ENCODE data around the gene SMOC1. TPM values are rescaled to one million over a fixed set of nuclear protein-coding genes. Genes with fewer than 3 reads are reported as not detected.
"Not testable (repeated sequence)": the region's sequence is repeated elsewhere in the genome, so short reads cannot be mapped to it uniquely, and the experiment has no call there.

Gene SMOC1
- total and polyA plus RNA-seq, 9 of the 15 experiments (the other 6 are each of a cell fraction or from before 2014, with no cell fraction given) = 0.04 TPM; not detected in 8

DNA sequence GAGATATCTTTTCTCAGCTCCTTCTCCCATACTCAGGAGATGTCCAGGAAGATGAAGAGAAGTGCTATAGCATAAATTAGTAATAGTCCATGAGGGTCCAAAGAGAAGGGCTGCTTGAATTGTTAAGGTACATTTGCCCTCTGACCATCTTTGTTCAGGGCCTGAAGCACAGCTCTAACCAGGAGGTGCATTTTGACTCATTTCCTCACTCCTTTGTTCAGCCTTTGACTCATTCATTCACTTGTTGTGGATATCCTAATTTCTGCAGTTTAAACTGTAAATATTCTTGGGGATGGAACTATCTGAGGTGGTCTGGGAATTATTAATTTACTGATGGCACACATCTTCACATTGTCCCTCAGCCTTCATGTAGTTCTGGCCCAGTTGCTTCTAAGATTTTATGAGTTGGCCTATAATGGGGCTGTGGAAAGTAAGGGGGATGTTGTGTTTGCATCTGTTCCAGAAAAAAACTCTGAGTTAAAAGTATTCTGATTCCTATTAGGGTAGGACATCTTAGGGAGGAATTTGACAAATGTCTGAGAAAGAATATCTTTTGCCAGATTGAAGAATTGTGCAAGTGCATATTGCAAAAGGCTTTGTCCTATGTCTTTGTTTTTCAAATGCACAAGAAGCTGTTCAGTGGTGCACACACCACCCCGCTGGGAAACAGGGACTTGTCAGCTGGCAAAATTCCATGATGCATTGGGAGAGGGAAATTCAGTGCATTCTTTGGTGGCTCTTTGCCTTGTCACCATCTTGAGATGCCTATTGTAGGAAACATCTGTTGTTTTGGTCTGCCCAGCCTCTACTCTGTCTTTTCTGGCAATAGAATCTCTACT is 22.1 kb downstream of the SMOC1 start:
- Histone ChIP-seq H3K9me1 (ENCODE audit: control insufficient read depth, insufficient read depth, low read length) (no peaks in the 10 kb centered on the region), H3K27me3 (ENCODE audit: control insufficient read depth in 2 of 2, insufficient read depth in 2 of 2, low read length in 2 of 2) (no peaks in the 10 kb centered on the region; a peak in 1 of 5 replicates), H3K79me2 (ENCODE audit: control insufficient read depth, insufficient read depth, low read length) (no peaks in the 10 kb centered on the region), H2AFZ (ENCODE audit: low read depth, low read length) (no peak overlapping the region), H4K20me1 (replicated peaks; ENCODE audit: control insufficient read depth, insufficient read depth, low read length) (no peaks in the 10 kb centered on the region), H3K4me2 (ENCODE audit: insufficient read depth, low read length) (no peak overlapping the region), H3K36me3 (ENCODE audit: control insufficient read depth, insufficient read depth, low read length) (no peaks in the 10 kb centered on the region), H3K27ac (ENCODE audit: extremely low read depth, low read depth, low read length) (no peak overlapping the region), H3K4me1 (replicated peaks in 1 of 2; ENCODE audit: control insufficient read depth in 2 of 2, insufficient read depth in 2 of 2, low read length in 2 of 2) (no peaks in the 10 kb centered on the region; a peak in 1 of 5 replicates), H3K9ac (ENCODE audit: insufficient read depth in 1 of 2, low read depth in 2 of 2, low read length in 2 of 2) (no peak overlapping the region), H3K4me3 (no peak overlapping the region), H3K9me3 (replicated peaks; ENCODE audit: control insufficient read depth, insufficient read depth, low read depth, low read length) (no peaks in the 10 kb centered on the region)
- ChIA-PET POLR2A (no interaction called here), CTCF (ENCODE audit: low intra/inter-chr PET ratio) (no interaction called here)
- no TSS peak for BruUV-seq (replicated peaks)
- no peak for TF ChIP-seq ZNF197 (CRISPR knock-in tag; IDR thresholded peaks at IDR 0.05; ENCODE audit: low read depth)
- no peak for TF ChIP-seq PHF21A (IDR thresholded peaks at IDR 0.05; ENCODE audit: borderline replicate concordance, low read depth)
- TF ChIP-seq CBX1 (IDR thresholded peaks at IDR 0.05; ENCODE audit: low read depth) = no peak
- TF ChIP-seq NCOA1 (IDR thresholded peaks at IDR 0.05; ENCODE audit: low read depth) = no peak
- TF ChIP-seq, protein P1, sequence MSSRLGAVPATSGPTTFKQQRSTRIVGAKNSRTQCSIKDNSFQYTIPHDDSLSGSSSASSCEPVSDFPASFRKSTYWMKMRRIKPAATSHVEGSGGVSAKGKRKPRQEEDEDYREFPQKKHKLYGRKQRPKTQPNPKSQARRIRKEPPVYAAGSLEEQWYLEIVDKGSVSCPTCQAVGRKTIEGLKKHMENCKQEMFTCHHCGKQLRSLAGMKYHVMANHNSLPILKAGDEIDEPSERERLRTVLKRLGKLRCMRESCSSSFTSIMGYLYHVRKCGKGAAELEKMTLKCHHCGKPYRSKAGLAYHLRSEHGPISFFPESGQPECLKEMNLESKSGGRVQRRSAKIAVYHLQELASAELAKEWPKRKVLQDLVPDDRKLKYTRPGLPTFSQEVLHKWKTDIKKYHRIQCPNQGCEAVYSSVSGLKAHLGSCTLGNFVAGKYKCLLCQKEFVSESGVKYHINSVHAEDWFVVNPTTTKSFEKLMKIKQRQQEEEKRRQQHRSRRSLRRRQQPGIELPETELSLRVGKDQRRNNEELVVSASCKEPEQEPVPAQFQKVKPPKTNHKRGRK (tag; IDR thresholded peaks at IDR 0.05) = no peak
- TF ChIP-seq, protein P2, sequence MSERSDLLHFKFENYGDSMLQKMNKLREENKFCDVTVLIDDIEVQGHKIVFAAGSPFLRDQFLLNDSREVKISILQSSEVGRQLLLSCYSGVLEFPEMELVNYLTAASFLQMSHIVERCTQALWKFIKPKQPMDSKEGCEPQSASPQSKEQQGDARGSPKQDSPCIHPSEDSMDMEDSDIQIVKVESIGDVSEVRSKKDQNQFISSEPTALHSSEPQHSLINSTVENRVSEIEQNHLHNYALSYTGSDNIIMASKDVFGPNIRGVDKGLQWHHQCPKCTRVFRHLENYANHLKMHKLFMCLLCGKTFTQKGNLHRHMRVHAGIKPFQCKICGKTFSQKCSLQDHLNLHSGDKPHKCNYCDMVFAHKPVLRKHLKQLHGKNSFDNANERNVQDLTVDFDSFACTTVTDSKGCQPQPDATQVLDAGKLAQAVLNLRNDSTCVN (CRISPR knock-in tag; IDR thresholded peaks at IDR 0.05) = no peak
- TF ChIP-seq RFX7 (CRISPR knock-in tag; IDR thresholded peaks at IDR 0.05) = no peak
- TF ChIP-seq ERF (CRISPR knock-in tag; IDR thresholded peaks at IDR 0.05) = no peak
- TF ChIP-seq ZKSCAN8 (CRISPR knock-in tag; IDR thresholded peaks at IDR 0.05) = no peak
- no peak for TF ChIP-seq CREM (IDR thresholded peaks at IDR 0.05; ENCODE audit: low read depth)
- TF ChIP-seq, protein P3, sequence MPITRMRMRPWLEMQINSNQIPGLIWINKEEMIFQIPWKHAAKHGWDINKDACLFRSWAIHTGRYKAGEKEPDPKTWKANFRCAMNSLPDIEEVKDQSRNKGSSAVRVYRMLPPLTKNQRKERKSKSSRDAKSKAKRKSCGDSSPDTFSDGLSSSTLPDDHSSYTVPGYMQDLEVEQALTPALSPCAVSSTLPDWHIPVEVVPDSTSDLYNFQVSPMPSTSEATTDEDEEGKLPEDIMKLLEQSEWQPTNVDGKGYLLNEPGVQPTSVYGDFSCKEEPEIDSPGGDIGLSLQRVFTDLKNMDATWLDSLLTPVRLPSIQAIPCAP (CRISPR knock-in tag; IDR thresholded peaks at IDR 0.05; ENCODE audit: borderline replicate concordance) = no peak
- TF ChIP-seq RB1 (IDR thresholded peaks at IDR 0.05; ENCODE audit: low read depth) = no peak
- TF ChIP-seq NFIC (IDR thresholded peaks at IDR 0.05) = no peak
- no peak for TF ChIP-seq KLF13 (tag; IDR thresholded peaks at IDR 0.05; ENCODE audit: borderline replicate concordance, low read depth)
- in situ Hi-C loops (cut with MboI) = no loop called here
- no peak for DNase-seq (ENCODE audit: extremely low read depth in 1 of 4, low spot score in 3 of 4)
- FAIRE-seq = no peak
- intact Hi-C loops (cut with micrococcal nuclease) = no loop called here
- WGBS (ENCODE audit: insufficient coverage, low coverage, missing lambda C conversion rate) = 0% methylated on average over 1 of the region's 1 CpG
- ATAC-seq = no peak

DNA sequence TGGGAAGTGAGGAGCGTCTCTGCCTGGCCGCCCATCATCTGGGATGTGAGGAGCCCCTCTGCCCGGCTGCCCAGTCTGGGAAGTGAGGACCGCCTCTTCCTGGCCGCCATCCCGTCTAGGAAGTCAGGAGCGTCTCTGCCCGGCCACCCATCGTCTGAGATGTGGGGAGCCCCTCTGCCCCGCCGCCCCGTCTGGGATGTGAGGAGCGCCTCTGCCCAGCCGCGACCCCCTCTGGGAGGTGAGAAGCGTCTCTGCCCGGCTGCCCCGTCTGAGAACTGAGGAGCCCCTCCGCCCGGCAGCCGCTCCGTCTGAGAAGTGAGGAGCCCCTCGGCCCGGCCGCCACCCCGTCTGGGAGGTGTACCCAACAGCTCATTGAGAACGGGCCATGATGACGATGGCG is 23.8 kb downstream of the SMOC1 start:
- H3K4me1 ChIP-seq (replicated peaks in 1 of 2; ENCODE audit: control insufficient read depth in 2 of 2, insufficient read depth in 2 of 2, low read length in 2 of 2); intact Hi-C loops (cut with micrococcal nuclease); H3K27ac ChIP-seq (ENCODE audit: extremely low read depth, low read depth, low read length); DNase-seq (ENCODE audit: extremely low read depth in 1 of 4, low spot score in 3 of 4); H3K36me3 ChIP-seq (ENCODE audit: control insufficient read depth, insufficient read depth, low read length); H3K4me3 ChIP-seq; H3K4me2 ChIP-seq (ENCODE audit: insufficient read depth, low read length); H3K9me1 ChIP-seq (ENCODE audit: control insufficient read depth, insufficient read depth, low read length); H3K27me3 ChIP-seq (ENCODE audit: control insufficient read depth in 2 of 2, insufficient read depth in 2 of 2, low read length in 2 of 2); H3K9me3 ChIP-seq (replicated peaks; ENCODE audit: control insufficient read depth, insufficient read depth, low read depth, low read length); BruUV-seq (replicated peaks); H3K9ac ChIP-seq (ENCODE audit: insufficient read depth in 1 of 2, low read depth in 2 of 2, low read length in 2 of 2); CTCF ChIA-PET (ENCODE audit: low intra/inter-chr PET ratio); in situ Hi-C loops (cut with MboI); H4K20me1 ChIP-seq (replicated peaks; ENCODE audit: control insufficient read depth, insufficient read depth, low read length); ATAC-seq; POLR2A ChIA-PET; H2AFZ ChIP-seq (ENCODE audit: low read depth, low read length); H3K79me2 ChIP-seq (ENCODE audit: control insufficient read depth, insufficient read depth, low read length); FAIRE-seq: not testable (repeated sequence)
- 5% methylated on average over 20 of the region's 29 CpGs for WGBS (ENCODE audit: insufficient coverage, low coverage, missing lambda C conversion rate)
